ENCODE results near the gene FAM200C.

- no peak for TF ChIP-seq CTCF (IDR thresholded peaks at IDR 0.05; ENCODE audit: low read depth, low read length)
- TF ChIP-seq EZH2phosphoT487 (IDR thresholded peaks at IDR 0.05; ENCODE audit: low read depth): no peak
Observed at GRCh38 chr5:160375701-160376100, 24.2 kb downstream of the FAM200C start.
